ENCODE results near the gene GON7. TPM values are rescaled to one million over a fixed set of nuclear protein-coding genes. Genes with fewer than 3 reads are reported as not detected.
"Not testable (repeated sequence)": the region's sequence is repeated elsewhere in the genome, so short reads cannot be mapped to it uniquely, and the experiment has no call there.

GON7 gene
- total and polyA plus RNA-seq, 7 donors, result 8.6 to 80.7 (median 20.2) TPM

GRCh38 chr14:93240678-93241000 is 33.8 kb upstream of the GON7 start:
- no peak overlapping the region for H3K27ac ChIP-seq

DNA sequence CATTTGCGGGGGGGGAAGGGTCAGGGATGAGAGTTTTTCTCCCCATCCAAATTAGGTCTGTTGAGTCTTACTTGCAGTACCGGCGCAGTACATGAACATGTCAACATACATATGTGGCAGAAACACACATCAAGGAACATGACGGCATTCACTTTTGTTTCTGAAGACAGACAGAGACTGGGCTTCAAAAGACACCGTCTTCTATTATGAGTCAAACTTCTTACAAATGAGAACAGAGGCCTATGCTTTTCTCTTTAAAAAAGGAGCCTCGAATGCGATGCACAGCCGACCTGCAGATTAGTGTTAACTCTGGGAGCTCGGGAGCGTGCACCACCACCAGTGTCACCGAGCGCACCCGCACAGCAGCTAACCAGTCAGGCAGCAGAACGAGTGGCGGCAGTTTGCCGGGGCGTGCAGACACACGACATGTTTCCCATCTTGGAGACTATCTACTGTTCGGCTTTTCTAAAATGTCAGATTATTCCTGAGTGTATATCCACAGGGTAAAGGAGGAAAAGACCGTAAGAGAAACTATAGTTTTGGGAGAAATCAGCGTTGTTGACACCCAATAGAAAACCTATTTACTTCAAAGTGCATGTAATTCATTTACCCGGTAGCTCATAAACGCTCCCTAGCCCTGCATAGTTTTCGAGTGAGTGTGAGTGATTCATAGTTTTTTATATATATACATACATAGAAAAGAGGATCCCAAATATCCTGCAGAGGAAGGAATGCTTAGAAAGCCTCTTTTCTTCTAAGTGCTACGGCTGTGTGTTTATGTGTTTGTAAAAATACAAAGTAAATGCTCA is 33.2 kb upstream of the GON7 start:
- 85 to 87% methylated on average over 25 of the region's 25 CpGs for WGBS, 2 donors
- no peak overlapping the region for H3K4me3 ChIP-seq
- no peak overlapping the region for H3K27ac ChIP-seq
- H3K4me1 ChIP-seq, result no peaks in the 10 kb centered on the region
- intact Hi-C loops (cut with DNase I), result no loop called here
- H3K36me3 ChIP-seq, result peaks cover 6 to 52% (median 18%) of the 10 kb centered on the region in 4 donors
- no peak for DNase-seq
- H3K27me3 ChIP-seq, result no peaks in the 10 kb centered on the region
- H3K9me3 ChIP-seq, result no peaks in the 10 kb centered on the region
- TF ChIP-seq, protein P1, sequence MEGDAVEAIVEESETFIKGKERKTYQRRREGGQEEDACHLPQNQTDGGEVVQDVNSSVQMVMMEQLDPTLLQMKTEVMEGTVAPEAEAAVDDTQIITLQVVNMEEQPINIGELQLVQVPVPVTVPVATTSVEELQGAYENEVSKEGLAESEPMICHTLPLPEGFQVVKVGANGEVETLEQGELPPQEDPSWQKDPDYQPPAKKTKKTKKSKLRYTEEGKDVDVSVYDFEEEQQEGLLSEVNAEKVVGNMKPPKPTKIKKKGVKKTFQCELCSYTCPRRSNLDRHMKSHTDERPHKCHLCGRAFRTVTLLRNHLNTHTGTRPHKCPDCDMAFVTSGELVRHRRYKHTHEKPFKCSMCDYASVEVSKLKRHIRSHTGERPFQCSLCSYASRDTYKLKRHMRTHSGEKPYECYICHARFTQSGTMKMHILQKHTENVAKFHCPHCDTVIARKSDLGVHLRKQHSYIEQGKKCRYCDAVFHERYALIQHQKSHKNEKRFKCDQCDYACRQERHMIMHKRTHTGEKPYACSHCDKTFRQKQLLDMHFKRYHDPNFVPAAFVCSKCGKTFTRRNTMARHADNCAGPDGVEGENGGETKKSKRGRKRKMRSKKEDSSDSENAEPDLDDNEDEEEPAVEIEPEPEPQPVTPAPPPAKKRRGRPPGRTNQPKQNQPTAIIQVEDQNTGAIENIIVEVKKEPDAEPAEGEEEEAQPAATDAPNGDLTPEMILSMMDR (IDR thresholded peaks at IDR 0.05), result no peak
- TF ChIP-seq POLR2AphosphoS5 (IDR thresholded peaks at IDR 0.05) (no peak), EP300 (IDR thresholded peaks at IDR 0.05) (no peak), POLR2A (IDR thresholded peaks at IDR 0.05) (no peak)

More at GRCh38 chr14:93240678-93241000, 33.8 kb upstream of the GON7 start:
- Histone ChIP-seq H3K27me3 (no peaks in the 10 kb centered on the region), H3K36me3 (peaks cover 6 to 57% (median 24%) of the 10 kb centered on the region in 4 donors), H3K4me3 (no peak overlapping the region), H3K4me1 (no peaks in the 10 kb centered on the region), H3K9me3 (no peaks in the 10 kb centered on the region)
- WGBS, 2 donors, result 90 to 91% methylated on average over 3 of the region's 3 CpGs
- TF ChIP-seq EP300 (IDR thresholded peaks at IDR 0.05), result no peak
- no peak for TF ChIP-seq POLR2A (IDR thresholded peaks at IDR 0.05)
- TF ChIP-seq POLR2AphosphoS5 (IDR thresholded peaks at IDR 0.05), result no peak
- TF ChIP-seq, protein P1 (IDR thresholded peaks at IDR 0.05), result no peak
- intact Hi-C loops (cut with DNase I), result no loop called here
- no peak for DNase-seq

DNA sequence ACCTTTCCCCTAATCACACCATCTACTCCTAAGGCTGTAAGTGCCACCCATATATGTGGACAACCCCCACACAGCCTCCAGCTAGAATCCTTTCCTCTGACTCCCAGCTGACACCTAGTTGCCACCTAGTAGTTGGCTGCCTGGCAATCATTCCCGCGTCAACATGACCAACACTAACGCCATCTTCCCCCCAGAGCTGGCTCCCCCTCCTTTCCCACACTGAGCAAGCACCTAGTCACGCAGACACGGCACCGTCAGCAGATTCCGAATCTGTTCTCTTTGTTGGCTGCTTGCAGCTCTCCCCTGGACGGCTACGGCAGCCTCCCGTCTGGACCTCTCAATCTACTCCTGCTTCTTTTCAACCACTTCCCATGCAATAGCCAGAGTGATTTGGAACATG is 27.9 kb upstream of the GON7 start:
- intact Hi-C loops (cut with DNase I), result no loop called here
- 56 to 64% methylated on average over 10 of the region's 10 CpGs for WGBS, 2 donors

DNA sequence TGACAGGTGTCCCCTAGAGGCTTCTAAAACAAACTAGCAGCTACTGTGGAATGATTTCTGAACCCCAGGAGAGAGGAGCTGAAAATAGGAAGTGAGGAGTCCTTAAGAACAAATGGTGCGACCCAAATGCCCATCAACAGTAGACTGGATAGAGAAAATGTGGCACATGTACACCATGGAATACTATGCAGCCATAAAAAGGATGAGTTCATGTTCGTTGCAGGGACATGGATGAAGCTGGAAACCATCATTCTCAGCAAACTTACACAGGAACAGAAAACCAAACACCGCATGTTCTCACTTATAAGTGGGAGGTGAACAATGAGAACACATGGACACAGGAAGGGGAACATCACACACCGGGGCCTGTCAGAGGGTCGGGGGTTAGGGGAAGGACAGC is 26.2 kb upstream of the GON7 start:
- DNase-seq; H3K27me3 ChIP-seq; H3K9me3 ChIP-seq; H3K36me3 ChIP-seq; H3K27ac ChIP-seq; intact Hi-C loops (cut with DNase I); H3K4me3 ChIP-seq: not testable (repeated sequence)
- peaks cover 0 to 14% (median 6%) of the 10 kb centered on the region in 4 donors for H3K4me1 ChIP-seq
- 89 to 91% methylated on average over 5 of the region's 5 CpGs for WGBS, 2 donors

More for the DNA sequence above, 27.9 kb upstream of the GON7 start:
- Histone ChIP-seq H3K4me1 (peaks cover 0 to 14% (median 6%) of the 10 kb centered on the region in 4 donors), H3K36me3 (peaks cover 0 to 1% (median 0%) of the 10 kb centered on the region in 4 donors), H3K27me3 (no peaks in the 10 kb centered on the region), H3K9me3 (no peaks in the 10 kb centered on the region), H3K4me3 (no peak overlapping the region), H3K27ac (no peak overlapping the region)
- DNase-seq, result no peak
- no peak for TF ChIP-seq EP300 (IDR thresholded peaks at IDR 0.05)
- no peak for TF ChIP-seq POLR2A (IDR thresholded peaks at IDR 0.05)
- TF ChIP-seq, protein P1 (IDR thresholded peaks at IDR 0.05), result no peak
- no peak for TF ChIP-seq POLR2AphosphoS5 (IDR thresholded peaks at IDR 0.05)

DNA sequence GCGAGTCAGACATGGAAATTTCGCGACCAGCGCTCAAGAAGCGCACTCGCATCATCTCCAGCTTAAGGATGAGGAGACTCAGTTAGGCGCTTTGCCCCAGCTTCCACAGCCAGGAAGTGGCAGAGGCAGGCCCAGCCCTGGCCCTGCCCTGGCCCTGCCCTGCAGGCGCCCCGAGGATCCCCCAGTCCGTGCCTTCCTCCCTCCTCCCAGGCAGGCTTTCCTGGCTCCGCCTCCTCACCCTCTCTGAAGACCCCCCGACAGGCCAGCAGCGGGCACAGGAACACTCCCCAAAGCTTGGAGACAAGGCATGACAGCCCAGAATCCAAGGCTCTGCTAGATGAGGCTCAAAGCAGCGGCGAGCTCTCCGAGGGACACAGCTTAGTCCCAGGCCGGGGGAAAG is 25.3 kb upstream of the GON7 start:
- Histone ChIP-seq H3K4me3 (peak overlapping the region in 2 of 4 donors; percentile 39 to 49), H3K27ac (no peak overlapping the region), H3K4me1 (peaks cover 0 to 14% (median 6%) of the 10 kb centered on the region in 4 donors), H3K9me3 (no peaks in the 10 kb centered on the region), H3K27me3 (no peaks in the 10 kb centered on the region), H3K36me3 (peaks cover 6 to 19% (median 14%) of the 10 kb centered on the region in 4 donors)
- intact Hi-C loops (cut with DNase I), result no loop called here
- TF ChIP-seq, protein P1 (IDR thresholded peaks at IDR 0.05), result no peak
- TF ChIP-seq POLR2AphosphoS5 (IDR thresholded peaks at IDR 0.05) (no peak), POLR2A (IDR thresholded peaks at IDR 0.05) (no peak), EP300 (IDR thresholded peaks at IDR 0.05) (no peak)
- DNase-seq, result no peak
- whole genome bisulfite sequencing, 2 donors, result 68 to 70% methylated on average over 17 of the region's 17 CpGs

All from sigmoid colon (tissue), 7 donors.